Large intestine (tissue), 12 donors: Measurements from ENCODE around the gene CD8B. TPM values are rescaled to one million over a fixed set of nuclear protein-coding genes. Genes with fewer than 3 reads are reported as not detected.
A peak's percentile ranks its signal among the peaks of the same experiment; 100 is the strongest.
"Not testable (repeated sequence)": the region's sequence is repeated elsewhere in the genome, so short reads cannot be mapped to it uniquely, and the experiment has no call there.

Experiments
- DNase-seq, 2 donors: peaks; one replicate each; pipeline versions ENCODE4 v3.0.0 to v3.0.0-alpha.2; 2013
- H3K27ac ChIP-seq: one replicate; pipeline ENCODE4 v1.5.1; 2013; ENCODE audit warnings: low read length
- H3K27me3 ChIP-seq: 2 replicates; pipeline ENCODE4 v1.6.1; 2013; ENCODE audit warnings: low read length; ENCODE audit not compliant: control insufficient read depth, insufficient read depth
- H3K36me3 ChIP-seq: 2 replicates; pipeline ENCODE4 v1.6.1; 2013; ENCODE audit warnings: low read length; ENCODE audit not compliant: control insufficient read depth, insufficient read depth
- H3K4me1 ChIP-seq: one replicate; pipeline ENCODE4 v1.6.1; 2013; ENCODE audit warnings: low read length; ENCODE audit not compliant: control insufficient read depth, insufficient read depth
- H3K4me3 ChIP-seq: one replicate; pipeline ENCODE4 v1.5.1; 2013; ENCODE audit warnings: low read length
- H3K9me3 ChIP-seq: one replicate; pipeline ENCODE4 v1.6.1; 2013; ENCODE audit warnings: mild to moderate bottlenecking, low read depth, low read length, moderate library complexity; ENCODE audit not compliant: control insufficient read depth
- whole genome bisulfite sequencing: methylation state at CpG from one replicate; pipeline ENCODE4 v1.1.5; 2013; ENCODE audit warnings: low lambda C conversion rate; ENCODE audit not compliant: insufficient coverage; 5-methylcytosine and 5-hydroxymethylcytosine counted together
- long read RNA-seq, 11 donors: transcript quantifications; one replicate each; lab custom pipeline, GENCODE V29; 2026
- polyA plus RNA-seq: library from polyadenylated mRNA; unstranded; fragments of 120-200 nt; gene quantifications from one replicate; pipeline ENCODE4 v1.2.1, GENCODE V29; 2013

The CD8B gene
- polyA plus RNA-seq: 7.3 TPM
- long read RNA-seq, donor 1, transcript CD8B-203 (6 exons, 1,417 nt): major isoform, 9 of 20 reads
- long read RNA-seq, donor 1, partial matches to known transcripts: 10 of 20 reads
- long read RNA-seq, donor 1, other reads (novel, unspliced or antisense): 0 of 20 reads
- long read RNA-seq, donor 2, partial matches to known transcripts: 0 of 3 reads
- long read RNA-seq, donor 2, other reads (novel, unspliced or antisense): 0 of 3 reads
- long read RNA-seq, donor 3: 0 reads
- long read RNA-seq, donor 4: 0 reads
- long read RNA-seq, donor 5, partial matches to known transcripts: 0 of 1 reads
- long read RNA-seq, donor 5, other reads (novel, unspliced or antisense): 0 of 1 reads
- long read RNA-seq, donor 6, partial matches to known transcripts: 0 of 2 reads
- long read RNA-seq, donor 6, other reads (novel, unspliced or antisense): 0 of 2 reads
- long read RNA-seq, donor 7, partial matches to known transcripts: 0 of 2 reads
- long read RNA-seq, donor 7, other reads (novel, unspliced or antisense): 0 of 2 reads
- long read RNA-seq, donor 8, partial matches to known transcripts: 0 of 3 reads
- long read RNA-seq, donor 8, other reads (novel, unspliced or antisense): 0 of 3 reads
- long read RNA-seq, donor 9, partial matches to known transcripts: 0 of 2 reads
- long read RNA-seq, donor 9, other reads (novel, unspliced or antisense): 0 of 2 reads
- long read RNA-seq, donor 10: 0 reads
- long read RNA-seq, donor 11: 0 reads

- not testable (repeated sequence) for H3K27me3 ChIP-seq, H3K36me3 ChIP-seq, H3K9me3 ChIP-seq, H3K4me1 ChIP-seq
- Histone ChIP-seq H3K4me3 (peak within 1 kb of the TSS; percentile 46), H3K27ac (peak within 1 kb of the TSS; percentile 33)
- no CpG with 5 or more reads among the region's 55 CpGs for WGBS
- DNase-seq: peak in 1 of 2 donors; percentile 18
These were observed at the start of gene CD8B for GRCh38 chr2:86861628-86862379. Gene CD8B, minus strand, starts transcription at chr2:86861886. Its CDS starts 21 bp downstream, at chr2:86861865.

DNA sequence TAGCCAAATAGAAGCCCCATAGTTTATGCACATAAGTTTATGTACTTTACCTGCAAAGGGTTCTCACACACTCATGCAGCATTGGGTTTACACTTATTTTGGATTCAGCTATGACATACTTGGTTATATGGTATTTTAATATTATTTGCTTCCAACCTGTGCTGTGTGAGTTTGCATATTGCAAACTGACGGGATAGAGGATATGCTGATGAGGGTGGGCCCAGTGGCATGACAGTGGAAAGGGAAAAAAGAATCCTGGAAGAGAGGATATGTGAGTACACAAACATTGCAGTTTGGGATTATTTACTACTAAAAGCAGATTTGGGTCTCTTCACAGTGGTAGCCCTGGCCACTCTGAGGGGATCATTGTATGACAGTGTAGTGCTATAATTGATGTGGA lies 44.2 kb upstream of the CD8B start:
- not testable (repeated sequence) for H3K9me3 ChIP-seq, H3K4me3 ChIP-seq, DNase-seq, H3K4me1 ChIP-seq, H3K36me3 ChIP-seq, H3K27ac ChIP-seq, H3K27me3 ChIP-seq
- no CpG with 5 or more reads among the region's 1 CpG for WGBS

- not testable (repeated sequence) for H3K9me3 ChIP-seq, DNase-seq, H3K27me3 ChIP-seq, H3K4me3 ChIP-seq, H3K4me1 ChIP-seq, H3K36me3 ChIP-seq, H3K27ac ChIP-seq
- no CpG with 5 or more reads among the region's 4 CpGs for WGBS
These were observed 39.0 kb upstream of the CD8B start for GRCh38 chr2:86900687-86901086.

GRCh38 chr2:86886026-86886425 lies 24.3 kb upstream of the CD8B start:
- whole genome bisulfite sequencing: no CpG with 5 or more reads among the region's 3 CpGs
- H3K4me1 ChIP-seq, H3K27ac ChIP-seq, H3K4me3 ChIP-seq, H3K9me3 ChIP-seq, H3K36me3 ChIP-seq, DNase-seq, H3K27me3 ChIP-seq: not testable (repeated sequence)

GRCh38 chr2:86882865-86883264 lies 21.2 kb upstream of the CD8B start:
- no CpG with 5 or more reads among the region's 2 CpGs for WGBS
- H3K4me3 ChIP-seq, DNase-seq, H3K36me3 ChIP-seq, H3K9me3 ChIP-seq, H3K27ac ChIP-seq, H3K27me3 ChIP-seq, H3K4me1 ChIP-seq: not testable (repeated sequence)

DNA sequence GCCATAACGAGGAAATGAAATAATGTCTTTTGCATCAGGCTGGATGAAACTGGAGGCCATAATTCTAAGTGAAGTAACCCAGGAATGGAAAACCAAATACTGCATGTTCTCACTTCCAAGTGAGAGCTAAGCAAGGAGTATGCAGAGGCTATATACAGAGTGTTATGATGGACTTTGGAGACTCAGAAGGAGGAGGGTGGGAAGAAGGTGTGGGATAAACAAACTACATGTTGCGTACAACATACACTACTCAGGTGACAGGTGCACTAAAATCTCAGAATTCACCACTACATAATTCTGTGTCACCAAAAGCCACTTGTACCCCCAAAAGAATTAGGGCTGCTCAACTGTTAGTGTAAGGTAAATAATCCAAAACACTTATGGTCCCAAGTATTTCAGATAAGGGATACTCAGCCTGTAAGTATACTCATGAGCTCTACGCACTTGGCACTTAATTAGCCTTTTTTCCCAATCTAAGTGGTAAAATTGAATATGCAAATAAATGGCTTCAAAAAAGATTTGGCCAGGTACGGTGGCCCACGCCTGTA lies 20.5 kb upstream of the CD8B start:
- not testable (repeated sequence) for H3K27ac ChIP-seq, H3K36me3 ChIP-seq, H3K27me3 ChIP-seq, DNase-seq, H3K4me1 ChIP-seq, H3K4me3 ChIP-seq, H3K9me3 ChIP-seq
- no CpG with 5 or more reads among the region's 5 CpGs for WGBS

- H3K27me3 ChIP-seq, H3K9me3 ChIP-seq, H3K27ac ChIP-seq, DNase-seq, H3K4me1 ChIP-seq, H3K4me3 ChIP-seq, H3K36me3 ChIP-seq: not testable (repeated sequence)
- WGBS: no CpG with 5 or more reads among the region's 1 CpG
These were observed 17.3 kb upstream of the CD8B start for GRCh38 chr2:86878986-86879385.

DNA sequence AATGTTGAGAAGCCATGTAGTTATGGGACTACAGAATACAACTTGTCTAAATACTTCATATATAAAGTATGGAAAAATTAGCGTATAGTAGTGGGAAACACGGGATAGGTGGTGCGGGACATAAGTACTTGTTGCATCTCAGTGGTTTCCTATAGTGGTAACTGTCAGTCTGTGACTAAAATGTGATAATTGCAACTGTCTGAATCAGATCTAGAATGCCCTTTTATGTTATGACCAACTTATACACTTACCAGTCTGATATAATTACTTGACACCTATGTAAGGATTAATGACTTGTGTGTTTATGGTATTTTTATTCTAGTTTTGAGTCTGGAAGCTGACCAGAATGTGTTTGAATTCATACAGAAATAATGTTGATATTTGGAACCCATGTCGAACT lies 9.3 kb upstream of the CD8B start:
- DNase-seq, H3K9me3 ChIP-seq, H3K27me3 ChIP-seq, H3K4me1 ChIP-seq, H3K4me3 ChIP-seq, H3K36me3 ChIP-seq, H3K27ac ChIP-seq: not testable (repeated sequence)
- WGBS: no CpG with 5 or more reads among the region's 4 CpGs

GRCh38 chr2:86868895-86869468 lies 7.3 kb upstream of the CD8B start:
- no CpG with 5 or more reads among the region's 2 CpGs for WGBS
- not testable (repeated sequence) for H3K27ac ChIP-seq, H3K27me3 ChIP-seq, H3K4me1 ChIP-seq, H3K36me3 ChIP-seq, H3K9me3 ChIP-seq, DNase-seq, H3K4me3 ChIP-seq

GRCh38 chr2:86862380-86862703 lies 656 bp upstream of the CD8B start:
- H3K27me3 ChIP-seq, H3K36me3 ChIP-seq, H3K27ac ChIP-seq, H3K4me1 ChIP-seq, H3K9me3 ChIP-seq, DNase-seq: not testable (repeated sequence)
- WGBS: no CpG with 5 or more reads among the region's 12 CpGs
- peak overlapping the region; percentile 4 for H3K4me3 ChIP-seq
